K562 (cell line): ENCODE results near the gene HHIPL2.

ENCODE experiments used
- ATF3 ChIP-seq, 2 experiments: fragments of 450-650 bp in 1 of 2; sonication (generic) in 1 of 2; formaldehyde crosslinking in 1 of 2; IDR thresholded peaks in 1 of 2; conservative IDR thresholded peaks in 1 of 2; 2 replicates each; pipeline versions ENCODE4 v1.6.1 to v1.8.1; 2016 to 2023; ENCODE audit warnings: mild to moderate bottlenecking in 2 of 2, moderate library complexity in 2 of 2, inconsistent platforms in 1 of 2, missing genetic modification reagents in 1 of 2
- ATF7 ChIP-seq: fragments of 450-650 bp; IDR thresholded peaks from 2 replicates; pipeline ENCODE4 v1.7.1; 2014; ENCODE audit warnings: mild to moderate bottlenecking, moderate library complexity
- BHLHE40 ChIP-seq: IDR thresholded peaks from 2 replicates; pipeline ENCODE4 v1.6.1; 2011; ENCODE audit warnings: low read length, improper control_type of control experiment
- BRCA1 ChIP-seq, 2 experiments: fragments of 450-650 bp in 1 of 2; sonication (generic) in 1 of 2; formaldehyde crosslinking in 1 of 2; IDR thresholded peaks; 2 replicates each; pipeline versions ENCODE4 v1.5.0 to v1.6.1; 2017 to 2020; ENCODE audit warnings: mild to moderate bottlenecking in 1 of 2, missing genetic modification reagents in 1 of 2
- EGR1 ChIP-seq: fragments of 450-650 bp; conservative IDR thresholded peaks from 2 replicates; pipeline ENCODE4 v1.6.1; 2017; ENCODE audit warnings: mild to moderate bottlenecking
- FOS ChIP-seq: IDR thresholded peaks from 3 replicates; pipeline ENCODE4 v1.6.1; 2011; ENCODE audit not compliant: insufficient read length; ENCODE audit errors: extremely low read depth
- NCOA1 ChIP-seq: fragments of 450-650 bp; IDR thresholded peaks from 2 replicates; pipeline ENCODE4 v1.6.1; 2016; ENCODE audit warnings: low read depth
- POLR2A ChIP-seq: fragments of 450-650 bp; conservative IDR thresholded peaks from 2 replicates; pipeline ENCODE4 v1.6.1; 2016
- RBM17 ChIP-seq: fragments of 200-400 bp; formaldehyde crosslinking; IDR thresholded peaks from 2 replicates; pipeline ENCODE4 v1.6.1; 2017; ENCODE audit warnings: low read depth, mild to moderate bottlenecking, low read length, borderline replicate concordance
- STAT6 ChIP-seq: sonication (generic); formaldehyde crosslinking; IDR thresholded peaks from 2 replicates; pipeline ENCODE4 v1.8.1; 2023; ENCODE audit warnings: mild to moderate bottlenecking, missing genetic modification reagents
- ZFP36 ChIP-seq: fragments of 150-350 bp; IDR thresholded peaks from 2 replicates; pipeline ENCODE4 v1.6.1; 2018; ENCODE audit warnings: low read length, low read depth; ENCODE audit not compliant: partially characterized antibody
- ZNF197 ChIP-seq: fragments of 200-800 bp; sonication (Bioruptor generic); IDR thresholded peaks from 2 replicates; pipeline ENCODE4 v1.6.1; 2016; ENCODE audit warnings: low read depth, missing genetic modification characterization, missing compliant biosample characterization

- TF ChIP-seq STAT6 (CRISPR knock-in tag) (no peak), BHLHE40 (no peak), POLR2A (no peak), EGR1 (no peak), ATF3 (IDR thresholded peaks at IDR 0.05) (no peak), ATF3 (CRISPR knock-in tag; conservative IDR thresholded peaks at IDR 0.05) (no peak), BRCA1 (IDR thresholded peaks at IDR 0.05) (no peak), BRCA1 (CRISPR knock-in tag; IDR thresholded peaks at IDR 0.05) (no peak), ZNF197 (CRISPR knock-in tag) (no peak), ATF7 (no peak), RBM17 (no peak), FOS (no peak), NCOA1 (no peak), ZFP36 (no peak)
These were observed 40.2 kb upstream of the HHIPL2 start for GRCh38 chr1:222588135-222588534.
